ENCODE data around the gene UBN1. TPM values are rescaled to one million over a fixed set of nuclear protein-coding genes. Genes with fewer than 3 reads are reported as not detected.

UBN1 gene
- total and polyA plus RNA-seq, 2 donors (not counting 3 experiments of a cell fraction or from before 2014, with no cell fraction given), result 26.0 to 44.8 TPM

GRCh38 chr16:4911970-4912386 is 64.7 kb downstream of the UBN1 start:
- CTCF ChIA-PET, result interaction anchor here (1.1 kb wide), 1 partner anchor 24 kb away, joined by 3 read pairs; no protein-coding TSS in a partner anchor
- intact Hi-C loops (cut with micrococcal nuclease), result no loop called here
- H3K4me2 ChIP-seq (ENCODE audit: insufficient read depth, low read length), result no peak overlapping the region

More at GRCh38 chr16:4911970-4912386, 64.7 kb downstream of the UBN1 start:
- TF ChIP-seq CTCF (IDR thresholded peaks at IDR 0.05; ENCODE audit: extremely low read depth in 1 of 2, insufficient read depth in 1 of 2, low read depth in 1 of 2, low read length in 2 of 2), result no peak
- no peak for TF ChIP-seq MYC (IDR thresholded peaks at IDR 0.05; ENCODE audit: low read depth, low read length)
- TF ChIP-seq GATA2 (IDR thresholded peaks at IDR 0.05; ENCODE audit: insufficient read depth, insufficient read length, low read depth, low read length), result no peak
- TF ChIP-seq EZH2 (IDR thresholded peaks at IDR 0.05; ENCODE audit: borderline replicate concordance, low read depth, low read length, severe bottlenecking), result no peak
- no peak for TF ChIP-seq FOS (IDR thresholded peaks at IDR 0.05; ENCODE audit: borderline replicate concordance, insufficient read depth, low read length)
- TF ChIP-seq POLR2A (IDR thresholded peaks at IDR 0.05; ENCODE audit: low read depth, low read length), result no peak
- no peak for TF ChIP-seq POLR2AphosphoS5 (IDR thresholded peaks at IDR 0.05; ENCODE audit: insufficient read depth, low read depth, low read length)
- TF ChIP-seq, protein P1, sequence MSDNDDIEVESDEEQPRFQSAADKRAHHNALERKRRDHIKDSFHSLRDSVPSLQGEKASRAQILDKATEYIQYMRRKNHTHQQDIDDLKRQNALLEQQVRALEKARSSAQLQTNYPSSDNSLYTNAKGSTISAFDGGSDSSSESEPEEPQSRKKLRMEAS (IDR thresholded peaks at IDR 0.05; ENCODE audit: insufficient read depth, insufficient read length), result no peak
- no peak for TF ChIP-seq JUN (IDR thresholded peaks at IDR 0.05; ENCODE audit: borderline replicate concordance, insufficient read depth, insufficient read length, low read depth)
- Histone ChIP-seq H4K20me1 (replicated peaks; ENCODE audit: control insufficient read depth, extremely low read depth, insufficient read depth, low read length) (no peaks in the 10 kb centered on the region), H3K36me3 (ENCODE audit: control insufficient read depth in 2 of 2, extremely low read depth in 1 of 2, insufficient read depth in 2 of 2, low read length in 2 of 2) (no peaks in the 10 kb centered on the region), H2AFZ (ENCODE audit: low read depth, low read length) (no peak overlapping the region), H3K79me2 (ENCODE audit: control insufficient read depth, insufficient read depth, low read length) (no peaks in the 10 kb centered on the region), H3K4me3 (replicated peaks in 1 of 3; ENCODE audit: insufficient read depth in 1 of 3, low read depth in 1 of 3, low read length in 3 of 3) (no peak overlapping the region), H3K9me3 (replicated peaks; ENCODE audit: control insufficient read depth, insufficient read depth, low read length) (no peaks in the 10 kb centered on the region), H3K27ac (ENCODE audit: insufficient read depth, low read depth, low read length) (no peak overlapping the region), H3K9ac (replicated peaks; ENCODE audit: extremely low read depth, insufficient read depth, low read length) (no peak overlapping the region), H3K4me1 (ENCODE audit: control insufficient read depth, extremely low read depth, insufficient read depth, low read length) (no peaks in the 10 kb centered on the region), H3K9me1 (replicated peaks; ENCODE audit: control insufficient read depth, extremely low read depth, insufficient read depth, low read length) (no peaks in the 10 kb centered on the region), H3K27me3 (ENCODE audit: control insufficient read depth in 2 of 2, insufficient read depth in 2 of 2, low read length in 2 of 2) (no peaks in the 10 kb centered on the region)
- no peak for DNase-seq (ENCODE audit: low read depth, low spot score)
- POLR2A ChIA-PET, result no interaction called here
- dilution Hi-C loops (cut with MboI; ENCODE audit: extremely low pct_ligation_motif_present, low sequenced_read_pairs), result no loop called here
- FAIRE-seq, result no peak
- no TSS peak for BruUV-seq (replicated peaks)

All from endothelial cell of umbilical vein (primary cell).